Measurements from ENCODE around the gene MAMSTR. TPM values are rescaled to one million over a fixed set of nuclear protein-coding genes. Genes with fewer than 3 reads are reported as not detected.

The MAMSTR gene
- total and polyA plus RNA-seq, 9 of the 15 experiments (the other 6 are each of a cell fraction or from before 2014, with no cell fraction given) = 0.08 to 1.00 (median 0.40) TPM; not detected in 1

- TF ChIP-seq ZNF212 (CRISPR knock-in tag; IDR thresholded peaks at IDR 0.05) (no peak), PYGO2 (tag; IDR thresholded peaks at IDR 0.05) (no peak), RBM14 (IDR thresholded peaks at IDR 0.05; ENCODE audit: borderline replicate concordance, insufficient read depth, low read depth, low read length) (no peak), ELK1 (CRISPR knock-in tag; IDR thresholded peaks at IDR 0.05) (no peak), ZNF785 (CRISPR knock-in tag; IDR thresholded peaks at IDR 0.05) (no peak), SRSF1 (IDR thresholded peaks at IDR 0.05; ENCODE audit: low read depth, low read length) (no peak), TCF7L2 (IDR thresholded peaks at IDR 0.05; ENCODE audit: low read depth, low read length) (no peak), RFX5 (IDR thresholded peaks at IDR 0.05; ENCODE audit: low read depth, low read length) (no peak), FOXA1 (IDR thresholded peaks at IDR 0.05; ENCODE audit: borderline replicate concordance) (no peak), POLR2B (IDR thresholded peaks at IDR 0.05; ENCODE audit: low read depth, partially characterized antibody) (peak; percentile 48), UBTF (IDR thresholded peaks at IDR 0.05; ENCODE audit: borderline replicate concordance in 1 of 2, low read depth in 2 of 2, low read length in 2 of 2) (no peak), DNMT1 (IDR thresholded peaks at IDR 0.05) (no peak), MLLT1 (IDR thresholded peaks at IDR 0.05) (no peak), ZBTB11 (CRISPR knock-in tag; IDR thresholded peaks at IDR 0.05) (peak in 1 of 3 experiments; percentile 79; a peak in 2 of 6 replicates), ZNF644 (tag; IDR thresholded peaks at IDR 0.05; ENCODE audit: low read depth) (peak; percentile 86; the same call in 1 of the 2 replicates), YY1 (IDR thresholded peaks at IDR 0.05; ENCODE audit: borderline replicate concordance in 1 of 3, control insufficient read depth in 1 of 3, extremely low read depth in 1 of 3, insufficient read depth in 3 of 3, insufficient read length in 1 of 3, insufficient replicate concordance in 2 of 3, low read depth in 1 of 3, low read length in 2 of 3) (no peak)
These were observed 1.2 kb upstream of the MAMSTR start (continued) for GRCh38 chr19:48720613-48721296.

All from K562 (cell line).